Measurements from ENCODE around the gene GSTM5.

- TF ChIP-seq CTCF (conservative IDR thresholded peaks at IDR 0.05; ENCODE audit: low read depth, low read length) = no peak
- TF ChIP-seq USF2 (IDR thresholded peaks at IDR 0.05; ENCODE audit: low read depth, low read length) = no peak
- no peak for TF ChIP-seq SMC3 (IDR thresholded peaks at IDR 0.05; ENCODE audit: low read depth, low read length)
- TF ChIP-seq POLR2A (IDR thresholded peaks at IDR 0.05; ENCODE audit: low read depth, low read length) = no peak
- TF ChIP-seq RAD21 (IDR thresholded peaks at IDR 0.05; ENCODE audit: low read length) = no peak
- TF ChIP-seq MAFK (IDR thresholded peaks at IDR 0.05; ENCODE audit: low read depth, low read length) = no peak
- TF ChIP-seq MXI1 (IDR thresholded peaks at IDR 0.05; ENCODE audit: borderline replicate concordance, low read depth, low read length) = no peak
- TF ChIP-seq RCOR1 (IDR thresholded peaks at IDR 0.05; ENCODE audit: insufficient replicate concordance, low read length) = no peak
Measured at GRCh38 chr1:109750920-109751319, 38.9 kb downstream of the GSTM5 start.
